GM18499 (cell line): ENCODE results near the gene PLCD1.
"Not testable (repeated sequence)": the region's sequence is repeated elsewhere in the genome, so short reads cannot be mapped to it uniquely, and the experiment has no call there.

ENCODE experiments used
- ATAC-seq: cut with Tn5 transposase; IDR thresholded peaks from one replicate; pipeline ENCODE4 v1.9.1; 2021; ENCODE audit warnings: moderate number of reproducible peaks; ENCODE audit not compliant: insufficient read depth, unreplicated experiment

Gene PLCD1

GRCh38 chr3:38029400-38030125 lies at the start of gene PLCD1:
Gene PLCD1 (minus strand): TSS chr3:38029642. CDS start chr3:38029539, 103 bp downstream.
- ATAC-seq = no peak

- ATAC-seq = not testable (repeated sequence)
Measured at GRCh38 chr3:38077073-38077472, 47.6 kb upstream of the PLCD1 start.

GRCh38 chr3:38070013-38070412 lies 40.6 kb upstream of the PLCD1 start:
- no peak for ATAC-seq

- no peak for ATAC-seq
Measured at GRCh38 chr3:38067508-38068233, 38.2 kb upstream of the PLCD1 start.

- ATAC-seq = not testable (repeated sequence)
Measured at GRCh38 chr3:38064453-38064852, 35.0 kb upstream of the PLCD1 start.

- no peak for ATAC-seq
Measured at GRCh38 chr3:38062809-38063208, 33.4 kb upstream of the PLCD1 start.

GRCh38 chr3:38059591-38059990 lies 30.1 kb upstream of the PLCD1 start:
- no peak for ATAC-seq

- ATAC-seq = no peak
Measured at GRCh38 chr3:38059148-38059547, 29.7 kb upstream of the PLCD1 start.

- no peak for ATAC-seq
Measured at GRCh38 chr3:38054499-38055001, 25.1 kb upstream of the PLCD1 start.

- not testable (repeated sequence) for ATAC-seq
Measured at GRCh38 chr3:38053813-38054498, 24.5 kb upstream of the PLCD1 start.

- not testable (repeated sequence) for ATAC-seq
Measured at GRCh38 chr3:38053286-38053685, 23.8 kb upstream of the PLCD1 start.

- no peak for ATAC-seq
Measured at GRCh38 chr3:38051131-38051530, 21.7 kb upstream of the PLCD1 start.

- no peak for ATAC-seq
Measured at GRCh38 chr3:38049358-38050126, 20.1 kb upstream of the PLCD1 start.

- no peak for ATAC-seq
Measured at GRCh38 chr3:38047896-38048295, 18.5 kb upstream of the PLCD1 start.

GRCh38 chr3:38046821-38047220 lies 17.4 kb upstream of the PLCD1 start:
- ATAC-seq = no peak

- no peak for ATAC-seq
Measured at GRCh38 chr3:38046027-38046426, 16.6 kb upstream of the PLCD1 start.

GRCh38 chr3:38043486-38043885 lies 14.0 kb upstream of the PLCD1 start:
- ATAC-seq = no peak

GRCh38 chr3:38040401-38040800 lies 11.0 kb upstream of the PLCD1 start:
- ATAC-seq = no peak

GRCh38 chr3:38039899-38040261 lies 10.4 kb upstream of the PLCD1 start:
- no peak for ATAC-seq
